Skin of body (tissue), 2 donors: ENCODE results near the gene MMAA. TPM values are rescaled to one million over a fixed set of nuclear protein-coding genes. Genes with fewer than 3 reads are reported as not detected.
"Not testable (repeated sequence)": the region's sequence is repeated elsewhere in the genome, so short reads cannot be mapped to it uniquely, and the experiment has no call there.

ENCODE experiments used
- DNase-seq: peaks from one replicate; lab custom pipeline; 2025; lab: John Stamatoyannopoulos, UW
- total RNA-seq: library from RNA; depleted of rRNA; stranded (reverse); fragments of >200 nt; gene quantifications from one replicate; pipeline ENCODE4 v1.2.3, GENCODE V29; 2014

The MMAA gene
- 6.1 TPM for total RNA-seq

DNA sequence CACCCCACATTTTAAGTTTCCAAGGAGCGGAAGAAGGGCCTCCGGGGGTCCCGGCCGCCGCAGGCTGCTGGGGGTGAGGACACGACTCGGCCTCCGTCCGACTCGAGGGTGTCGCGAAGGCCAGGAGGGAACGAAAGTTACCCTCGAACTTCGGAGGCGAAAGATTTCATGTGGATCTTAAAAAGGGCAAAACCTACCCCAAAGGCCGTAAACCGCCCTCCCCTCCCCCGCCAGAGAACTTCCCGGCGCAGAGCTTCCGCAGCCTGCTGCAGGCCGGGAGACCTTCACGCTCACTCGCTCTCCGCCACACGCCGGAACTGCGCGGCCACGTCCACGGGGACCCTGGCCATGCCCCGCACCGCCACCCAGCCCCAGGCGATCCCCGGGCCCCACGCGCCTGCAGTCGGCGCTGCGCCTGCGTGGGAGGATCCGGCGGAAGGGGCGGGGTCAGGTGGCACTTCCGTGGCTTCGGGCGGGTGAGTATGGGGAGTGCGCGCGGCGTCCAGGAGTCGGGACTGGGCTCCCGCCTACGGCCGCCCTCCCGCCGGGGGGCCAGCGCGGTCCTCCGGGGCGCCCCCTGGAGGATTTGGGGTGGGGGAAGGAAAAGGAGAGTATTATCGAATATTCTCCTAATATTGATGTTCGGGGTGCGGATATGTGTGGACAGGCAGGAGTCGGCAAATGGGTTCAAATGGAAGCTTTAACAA is at the start of gene MMAA:
Gene MMAA, plus strand, starts transcription at position 454 of the 707 bp plus-strand sequence. CDS start 19,755 bp downstream, outside the sequence.
- DNase-seq, result peak; percentile 89

DNA sequence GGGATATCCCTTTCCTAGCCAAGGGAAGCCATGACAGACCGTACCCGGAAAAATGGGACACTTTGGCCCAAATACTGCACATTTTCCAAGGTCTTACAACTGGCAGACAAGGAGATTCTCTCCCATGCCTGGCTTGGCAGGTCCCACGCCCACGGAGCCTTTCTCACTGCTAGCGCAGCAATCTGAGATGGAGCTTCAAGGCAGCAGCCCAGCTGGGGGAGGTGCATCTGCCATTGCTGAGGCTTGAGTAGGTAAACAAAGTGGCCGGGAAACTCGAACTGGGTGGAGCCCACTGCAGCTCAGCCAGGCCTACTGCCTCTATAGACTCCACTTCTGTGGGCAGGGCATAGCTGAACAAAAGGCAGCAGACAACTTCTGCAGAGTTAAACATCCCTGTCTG is 44.6 kb upstream of the MMAA start:
- not testable (repeated sequence) for DNase-seq

DNA sequence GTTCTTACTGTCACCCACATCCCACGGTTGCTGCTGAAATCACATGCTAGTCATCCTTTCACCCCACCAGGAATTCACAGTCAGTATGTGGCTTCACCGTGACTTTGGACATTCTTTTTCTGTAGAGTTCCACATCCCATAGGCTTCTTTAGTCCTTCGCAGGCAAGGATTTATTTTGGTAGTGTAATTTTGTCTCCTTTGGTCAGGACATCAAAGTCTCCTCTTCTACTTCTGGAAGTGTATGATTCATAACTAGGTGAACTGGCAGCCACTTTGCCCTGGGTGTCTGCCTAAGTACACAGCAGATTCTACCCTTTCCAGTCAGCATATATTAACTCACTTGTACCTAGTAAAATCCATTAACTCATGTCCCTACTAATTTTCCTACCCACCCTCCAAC is 38.3 kb upstream of the MMAA start:
- DNase-seq, result no peak

DNA sequence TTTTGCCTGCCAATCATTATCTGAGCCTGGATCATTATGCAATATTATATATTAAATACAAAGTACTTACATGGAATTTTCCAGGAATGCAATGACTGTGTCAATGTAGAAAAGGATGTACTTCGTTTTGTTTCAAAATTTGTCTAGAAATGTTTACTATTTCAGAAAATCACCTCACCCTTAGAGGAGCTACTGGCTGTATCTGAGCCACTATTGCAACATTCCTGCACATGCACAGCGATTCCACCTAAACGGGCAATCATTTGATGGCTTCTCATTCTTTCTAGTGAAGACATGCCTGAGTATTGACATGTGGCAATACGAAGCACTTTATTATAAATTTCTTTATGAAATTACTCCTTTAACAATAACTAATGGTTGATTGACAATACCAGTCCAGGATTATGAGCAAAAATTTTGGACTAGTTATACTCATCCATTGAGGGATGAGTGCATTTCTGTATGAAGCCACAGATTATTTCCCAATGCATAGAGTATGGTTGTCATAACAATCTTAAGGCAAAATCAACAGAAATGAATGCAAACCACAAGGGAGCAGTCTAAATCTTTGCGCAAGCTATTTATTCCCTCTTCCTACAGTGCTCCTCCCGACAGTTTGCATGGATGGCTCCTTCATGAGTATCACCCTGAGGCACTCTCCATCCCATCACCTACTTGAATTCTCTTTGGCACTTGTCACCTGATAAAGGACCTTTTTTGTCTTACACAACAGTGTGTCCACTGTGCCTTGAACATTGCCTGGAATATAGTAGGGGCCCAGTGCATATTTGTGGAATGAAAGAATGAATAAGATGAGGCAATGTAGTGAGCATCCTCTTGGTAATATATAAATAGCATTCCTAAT is 35.8 kb upstream of the MMAA start:
- DNase-seq, result no peak

DNA sequence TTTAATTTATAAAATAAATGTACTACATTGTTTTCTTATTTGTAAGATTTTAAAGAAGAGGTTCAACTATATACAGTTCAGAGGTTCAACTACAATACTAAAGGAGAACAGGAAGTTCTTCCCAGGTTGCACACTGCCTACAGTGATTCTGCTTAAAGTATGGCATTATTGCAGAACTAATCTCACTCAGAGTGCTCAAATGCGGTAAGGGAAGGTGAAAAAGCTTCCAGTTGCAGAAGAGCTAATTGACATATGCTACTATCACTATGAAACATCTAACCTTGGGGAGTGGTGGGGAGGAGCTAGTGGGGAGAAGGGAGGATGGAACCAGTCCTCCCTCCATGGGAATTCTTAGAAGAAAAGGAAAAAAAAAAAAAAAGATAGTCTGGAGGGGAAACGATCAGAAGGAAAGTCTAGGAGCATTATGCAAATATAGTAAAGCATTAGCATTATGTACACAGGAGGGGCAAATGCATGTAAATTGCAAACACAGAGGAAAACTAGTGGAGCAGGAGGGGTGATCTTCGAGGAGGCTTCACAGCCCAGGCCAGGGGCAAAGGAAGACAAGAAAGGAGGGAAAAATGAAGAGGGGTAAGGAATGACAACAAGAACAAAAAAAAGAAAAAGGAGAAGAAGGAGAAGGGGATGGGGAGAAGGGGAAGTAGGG is 32.0 kb upstream of the MMAA start:
- no peak for DNase-seq

DNA sequence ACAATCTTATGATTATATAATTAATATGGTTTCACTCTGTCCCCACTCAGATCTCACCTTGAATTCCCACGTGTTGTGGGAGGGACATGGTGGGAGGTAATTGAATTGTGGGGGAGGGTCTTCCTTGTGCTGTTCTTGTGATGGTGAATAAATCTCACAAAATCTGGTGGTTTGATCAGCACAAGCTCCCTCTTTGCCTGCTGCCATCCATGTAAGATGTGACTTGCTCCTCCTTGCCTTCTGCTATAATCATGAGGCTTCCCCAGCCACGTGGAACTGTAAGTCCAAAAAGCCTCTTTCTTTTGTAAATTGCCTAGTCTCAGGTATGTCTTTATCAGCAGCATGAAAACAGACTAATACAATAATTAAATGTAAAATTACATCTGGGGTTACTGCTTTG is 29.8 kb upstream of the MMAA start:
- not testable (repeated sequence) for DNase-seq

DNA sequence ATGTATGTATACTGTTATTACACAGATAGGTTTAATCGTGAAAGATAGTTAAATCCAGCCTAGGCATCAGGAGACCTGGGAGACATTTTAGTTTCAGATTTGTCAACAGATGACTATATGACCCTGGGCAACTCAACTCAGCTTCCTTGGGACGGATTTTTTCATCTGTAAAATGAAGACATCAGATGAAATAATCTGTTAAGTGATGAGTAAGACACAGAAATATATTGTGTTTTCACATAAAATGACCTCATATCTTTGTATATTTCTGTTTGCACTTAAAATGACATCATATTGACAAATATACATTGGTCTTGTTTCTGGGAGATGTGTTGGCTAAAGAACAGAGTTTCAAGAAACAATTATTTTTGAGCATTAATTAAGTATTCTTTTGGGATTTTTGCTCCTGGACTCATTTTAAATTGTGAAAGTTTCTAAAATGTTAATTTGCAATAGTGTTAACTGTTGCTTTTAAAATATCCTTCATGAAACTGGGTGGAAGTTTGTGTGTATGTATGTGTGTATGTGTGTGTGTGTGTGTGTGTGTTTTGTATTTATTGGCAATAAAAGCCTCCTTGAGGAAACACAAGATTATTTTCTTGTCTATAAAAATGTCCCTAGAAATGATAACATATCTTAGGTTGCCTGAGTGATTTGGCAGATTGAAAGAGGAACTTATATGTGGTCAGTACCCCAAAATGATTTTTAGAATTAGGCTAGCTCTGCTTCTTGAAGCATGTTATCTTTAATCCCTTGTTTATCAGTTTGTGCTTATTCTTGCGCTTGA is 29.1 kb upstream of the MMAA start:
- no peak for DNase-seq

DNA sequence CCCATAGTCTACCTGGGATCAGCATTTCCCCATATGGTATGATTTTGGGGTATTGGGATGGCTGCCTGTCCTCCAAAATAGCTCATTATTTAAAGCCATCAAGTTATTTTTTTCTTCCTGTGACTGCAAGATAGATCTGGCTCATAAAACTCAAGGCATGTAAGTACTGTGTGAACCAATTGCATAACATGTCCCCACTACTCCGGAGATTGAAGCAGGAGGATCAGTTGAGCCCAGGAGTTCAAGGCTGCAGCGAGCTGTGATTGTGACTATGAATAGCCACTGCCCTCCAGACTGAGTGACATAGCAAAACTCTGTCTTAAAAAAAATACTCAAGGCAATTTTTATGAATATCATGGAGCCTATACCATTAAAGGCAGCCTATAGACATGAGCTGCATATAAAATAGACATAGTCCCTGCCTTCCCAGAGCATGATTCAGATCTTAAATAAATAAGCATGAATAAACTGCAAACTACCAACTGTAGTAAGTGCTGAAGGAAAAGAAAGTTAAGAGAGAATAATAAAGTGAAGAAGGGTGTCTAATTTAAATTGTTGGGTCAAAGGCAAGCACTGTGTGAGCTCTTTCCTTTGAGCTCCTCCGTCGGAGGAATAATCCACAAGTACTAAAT is 16.9 kb upstream of the MMAA start:
- DNase-seq, result no peak

DNA sequence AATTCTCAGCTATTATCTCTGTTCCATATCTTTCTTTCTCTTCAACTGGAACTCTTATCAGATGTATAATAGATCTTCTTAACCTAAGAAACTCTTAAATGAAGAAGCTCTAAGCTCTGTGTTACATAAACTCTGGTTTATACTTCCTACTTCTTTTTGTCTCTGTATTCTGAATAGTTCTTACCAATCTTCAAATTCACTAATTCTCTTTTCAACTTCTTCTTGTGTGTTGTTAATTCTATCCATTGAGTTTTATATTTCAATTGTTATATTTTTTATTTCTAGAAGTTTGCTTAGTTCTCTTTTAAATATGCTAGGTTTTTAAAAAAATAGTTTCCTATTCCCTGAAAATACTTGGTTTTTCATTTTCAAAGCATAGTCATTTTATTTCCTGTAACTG is 13.2 kb upstream of the MMAA start:
- no peak for DNase-seq

DNA sequence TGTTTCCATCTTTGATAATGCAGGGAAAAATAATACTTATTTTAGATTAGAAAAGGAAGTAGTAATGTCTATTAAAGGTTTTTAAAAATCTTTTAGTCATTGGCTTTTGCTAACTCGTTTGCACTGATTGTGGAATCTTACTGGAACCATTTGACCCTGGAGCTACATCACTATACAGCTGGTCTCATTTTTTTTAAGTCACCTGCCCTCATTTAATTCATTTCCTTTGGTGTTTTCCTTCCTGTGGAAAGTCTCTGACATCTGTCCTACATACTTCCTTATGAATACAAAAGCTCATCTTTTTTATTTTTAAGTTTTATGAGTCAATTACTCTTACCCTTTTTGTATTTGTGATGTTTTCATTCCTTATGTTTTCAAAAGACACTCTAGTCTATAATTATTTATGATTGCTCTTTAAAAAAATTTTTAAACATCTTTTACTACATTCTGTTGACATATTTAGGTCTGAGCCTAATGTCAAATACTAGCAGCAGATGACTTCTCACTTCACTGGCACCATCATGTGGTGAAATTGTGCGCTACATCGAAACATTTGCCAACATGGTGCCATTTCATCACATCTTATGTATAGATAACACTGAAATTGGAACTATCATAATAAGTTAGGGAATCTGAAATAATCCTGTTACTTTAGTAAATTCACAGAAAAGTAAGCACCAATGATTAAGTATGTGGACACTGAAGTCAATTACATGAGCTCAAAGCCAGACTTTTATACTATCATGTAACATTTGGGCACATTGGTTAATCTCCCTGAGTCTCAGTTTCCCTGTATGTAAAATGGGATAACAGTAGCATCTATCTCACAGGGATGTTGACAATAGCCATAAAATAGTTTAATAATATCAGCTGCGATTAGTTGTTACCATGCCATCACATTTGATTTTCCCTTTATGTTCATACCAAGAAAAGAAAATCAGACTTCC is 9.4 kb upstream of the MMAA start:
- DNase-seq, result peak; percentile 87

DNA sequence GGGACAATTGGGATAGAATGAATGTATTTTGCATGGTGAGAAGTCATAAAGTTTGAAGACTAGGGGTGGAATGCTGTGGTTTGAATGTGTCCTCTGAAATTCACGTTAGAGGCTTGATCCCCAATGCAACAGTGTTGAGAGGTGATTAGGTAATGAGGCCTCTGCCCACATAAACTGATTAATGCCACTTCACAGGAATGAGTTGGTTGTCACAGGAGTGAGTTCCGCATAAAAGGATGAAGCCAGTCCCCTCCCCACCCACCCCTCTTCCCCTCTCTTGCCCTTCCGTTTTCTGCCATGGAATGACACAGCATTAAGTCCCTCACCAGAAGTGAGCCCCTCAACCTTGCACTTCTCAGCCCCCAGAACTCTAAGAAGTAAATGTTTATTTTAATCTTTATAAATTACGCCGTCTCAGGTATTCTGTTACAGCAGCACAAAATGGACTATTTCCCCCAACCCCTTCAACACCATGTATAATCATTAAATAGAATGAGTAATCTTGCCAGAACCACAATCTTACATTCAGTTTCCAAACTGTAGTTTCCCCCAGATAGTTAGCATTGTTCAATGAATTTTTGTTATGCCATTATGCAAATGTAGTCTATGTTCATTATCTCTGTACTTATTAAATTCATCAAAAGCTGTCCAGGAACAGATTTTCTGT is 5.5 kb upstream of the MMAA start:
- DNase-seq, result no peak

DNA sequence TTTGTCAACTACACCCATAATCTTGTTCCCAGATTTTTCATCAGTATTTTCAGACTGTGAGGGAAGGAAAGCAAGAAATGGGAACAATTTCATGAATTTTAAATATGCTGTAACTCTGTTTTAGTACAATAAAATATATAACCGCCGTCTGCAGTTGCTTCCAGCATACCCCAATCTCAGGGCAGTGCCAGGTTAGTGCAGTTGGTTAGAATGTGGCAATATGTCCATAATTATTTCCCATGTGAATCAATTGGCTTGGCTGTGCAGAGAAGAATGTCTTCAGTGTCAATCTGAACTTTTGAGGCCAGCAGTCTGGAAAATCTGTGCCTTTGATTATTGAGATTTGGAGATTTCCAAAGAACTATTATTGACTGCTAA is 5.0 kb upstream of the MMAA start:
- no peak for DNase-seq

DNA sequence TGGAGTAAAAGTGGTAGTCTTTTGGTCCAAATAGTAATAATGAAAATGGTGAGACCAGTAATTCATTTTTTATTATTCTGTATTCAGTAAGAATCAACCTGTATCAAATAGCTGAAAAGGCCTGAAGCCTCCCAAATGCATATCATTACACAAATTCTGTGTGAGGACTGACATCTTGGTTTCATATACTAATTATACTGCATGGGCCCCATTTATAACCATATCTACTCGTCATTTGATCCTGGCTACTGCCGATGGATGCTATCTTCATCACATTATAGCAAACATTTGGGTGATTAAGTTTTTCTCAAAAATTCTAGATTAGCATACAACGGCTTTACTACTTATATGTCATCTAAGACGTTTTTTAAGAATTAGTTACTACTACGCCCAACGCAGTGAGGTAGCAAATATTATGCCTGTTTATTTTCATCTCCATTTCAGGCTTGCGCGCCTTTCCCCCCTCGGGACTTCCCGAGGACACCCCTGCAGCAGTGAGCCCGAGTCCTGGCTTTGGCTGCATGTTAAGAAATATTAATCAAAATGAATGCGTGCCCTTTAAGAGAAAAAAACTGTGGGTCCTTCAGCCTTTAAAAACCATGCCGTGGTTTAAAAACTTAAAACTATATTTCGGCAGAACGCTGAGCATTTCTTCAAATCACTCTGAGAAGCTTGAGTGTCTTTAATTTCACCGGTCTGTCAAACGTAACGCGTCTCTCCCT is 814 bp upstream of the MMAA start:
- DNase-seq, result peak; percentile 39

DNA sequence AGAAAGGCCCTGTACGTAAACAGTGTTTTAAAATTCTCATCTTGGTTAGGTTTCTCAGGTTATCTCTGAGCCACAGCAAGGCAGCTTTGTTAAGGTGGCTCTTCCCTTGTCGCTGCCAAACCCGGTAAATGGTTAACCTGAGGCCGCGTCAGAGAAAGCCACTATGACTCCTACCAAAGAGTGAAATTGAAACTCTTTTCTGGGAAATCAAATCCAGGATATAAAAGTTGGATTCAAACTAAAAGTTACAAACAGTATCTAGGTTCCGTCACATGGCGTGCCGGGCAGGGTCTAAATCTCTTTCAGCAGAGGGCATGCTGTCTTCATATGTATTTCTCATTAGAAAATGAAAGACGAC is 433 bp downstream of the MMAA start:
- DNase-seq, result peak; percentile 69

DNA sequence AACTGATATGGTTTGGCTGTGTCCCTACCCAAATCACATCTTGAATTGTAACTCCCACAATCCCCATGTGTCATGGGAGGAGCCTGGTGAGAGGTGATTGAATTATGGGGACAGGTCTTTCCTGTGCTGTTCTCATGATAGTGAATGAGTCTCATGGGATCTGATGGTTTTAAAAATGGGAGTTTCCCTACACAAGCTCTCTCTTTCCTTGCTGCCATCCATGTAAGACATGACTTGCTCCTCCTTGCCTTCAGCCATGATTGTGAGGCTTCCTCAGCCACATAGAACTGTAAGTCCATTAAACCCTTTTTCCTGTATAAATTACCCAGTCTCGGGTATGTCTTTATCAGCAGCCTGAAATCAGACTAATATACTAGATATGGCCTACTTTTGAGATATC is 2.9 kb downstream of the MMAA start:
- not testable (repeated sequence) for DNase-seq

DNA sequence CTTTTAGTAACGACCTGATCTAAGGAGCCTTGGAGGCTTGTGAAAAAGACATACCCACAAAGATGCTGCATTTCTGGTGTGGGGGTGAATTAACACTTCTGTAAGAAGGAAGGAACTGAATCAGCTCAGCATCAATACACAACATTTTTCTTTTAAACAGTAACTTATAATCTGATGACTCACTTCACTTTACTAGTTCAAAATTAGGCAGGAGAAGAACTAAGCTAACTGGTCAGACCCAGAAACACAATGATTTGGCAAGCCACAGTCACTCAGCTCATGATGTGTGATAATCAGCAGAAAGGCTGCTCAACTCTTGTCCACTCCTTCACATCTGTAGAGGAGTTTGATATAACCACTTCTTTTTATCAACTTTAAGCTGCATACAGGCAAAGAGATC is 4.6 kb downstream of the MMAA start:
- DNase-seq, result no peak

DNA sequence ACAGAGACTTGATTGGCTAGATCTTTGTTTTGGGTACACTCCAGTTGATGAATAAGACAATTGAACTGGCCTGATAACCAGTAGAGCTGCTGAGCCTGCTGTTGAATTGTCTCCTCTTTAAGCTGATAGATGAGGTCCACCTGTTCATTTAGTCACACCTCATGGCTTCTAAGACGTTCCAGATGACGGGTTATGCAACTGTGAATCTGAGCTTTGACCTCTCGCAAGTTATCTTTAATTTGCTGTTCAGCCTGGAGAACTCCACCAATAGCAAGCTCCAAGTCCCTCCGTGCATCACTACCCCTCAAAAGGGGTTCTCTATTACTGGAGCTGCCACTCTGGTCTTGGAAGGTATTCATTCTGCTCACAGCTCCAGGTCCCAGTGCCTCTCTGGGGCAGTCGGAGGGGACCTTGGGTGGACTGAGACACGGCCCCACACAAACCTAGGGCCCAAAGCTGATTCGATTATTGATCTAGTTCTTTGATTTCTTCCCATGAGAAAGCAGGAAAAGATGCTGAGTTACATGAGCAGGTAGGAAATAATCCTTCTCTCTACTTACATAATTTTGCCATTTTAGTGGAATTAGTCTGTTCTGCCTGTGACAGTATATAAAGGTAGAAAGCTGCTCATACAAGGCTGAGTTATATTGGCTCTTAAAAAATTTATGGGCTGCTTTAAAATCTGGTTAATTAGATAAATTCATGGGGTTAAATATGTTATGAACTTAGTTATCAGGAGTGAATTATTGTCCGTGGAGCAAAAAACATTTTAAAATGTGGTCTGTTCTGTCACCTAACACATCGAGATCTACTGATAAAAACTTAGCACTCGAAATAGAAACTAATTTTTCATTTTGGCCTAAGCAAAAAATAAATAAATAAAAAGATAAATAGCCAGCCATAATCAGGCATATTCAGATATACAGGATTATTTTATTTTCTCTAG is 6.8 kb downstream of the MMAA start:
- DNase-seq, result no peak

DNA sequence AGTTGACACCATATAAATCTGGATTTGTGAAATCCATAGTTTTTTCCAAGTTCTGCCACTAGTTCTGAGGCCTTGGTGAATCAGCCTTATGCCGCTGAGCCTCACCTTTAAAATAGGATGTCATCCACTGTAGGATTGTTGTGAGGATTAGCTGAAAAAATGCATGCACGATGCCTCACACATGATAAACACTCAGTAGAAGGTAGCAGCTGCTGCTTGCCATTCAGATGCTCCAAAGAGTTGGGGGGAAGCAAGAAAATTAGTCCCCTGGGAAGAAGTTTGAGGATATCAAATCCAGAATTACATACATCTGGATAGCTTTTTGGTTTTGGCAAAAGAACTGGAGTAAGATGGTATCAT is 7.4 kb downstream of the MMAA start:
- no peak for DNase-seq
